ENCODE measurements around the gene MRGPRX2. TPM values are rescaled to one million over a fixed set of nuclear protein-coding genes. Genes with fewer than 3 reads are reported as not detected.

The MRGPRX2 gene
- total and polyA plus RNA-seq, 9 of the 15 experiments (the other 6 are each of a cell fraction or from before 2014, with no cell fraction given): not detected

- TF ChIP-seq ZNF311 (CRISPR knock-in tag; IDR thresholded peaks at IDR 0.05) (no peak), MCM3 (IDR thresholded peaks at IDR 0.05) (no peak), ZBTB33 (CRISPR knock-in tag; IDR thresholded peaks at IDR 0.05) (no peak), MCM7 (IDR thresholded peaks at IDR 0.05) (no peak), E2F8 (IDR thresholded peaks at IDR 0.05; ENCODE audit: low read depth, partially characterized antibody) (no peak), ZNF12 (CRISPR knock-in tag; IDR thresholded peaks at IDR 0.05) (no peak), PREB (CRISPR knock-in tag; IDR thresholded peaks at IDR 0.05) (no peak), KLF13 (tag; IDR thresholded peaks at IDR 0.05; ENCODE audit: borderline replicate concordance, low read depth) (no peak), KAT8 (IDR thresholded peaks at IDR 0.05; ENCODE audit: low read depth) (no peak), ZNF57 (CRISPR knock-in tag; IDR thresholded peaks at IDR 0.05) (no peak)
These were observed 17.4 kb upstream of the MRGPRX2 start (continued) for GRCh38 chr11:19077965-19078364.
